OCI-LY1 (cell line): Measurements from ENCODE around the gene P4HA2.

Experiments
- H2AFZ ChIP-seq: fragments of 200-600 bp; sonication (generic), shearing (Covaris generic); 2 replicates; pipeline ENCODE4 v1.6.0; 2014; ENCODE audit warnings: antibody characterized with exemption, mild to moderate bottlenecking, low read length
- H3F3A ChIP-seq: fragments of 200-600 bp; sonication (generic), shearing (Covaris generic); 2 replicates; pipeline ENCODE4 v1.6.0; 2014; ENCODE audit warnings: mild to moderate bottlenecking, antibody characterized with exemption, low read length, moderate library complexity; ENCODE audit not compliant: insufficient read depth
- H3K27ac ChIP-seq: fragments of 200-600 bp; sonication (generic); 2 replicates; pipeline ENCODE4 v1.5.1; 2014; ENCODE audit warnings: low read length, mixed run types, mild to moderate bottlenecking, low read depth; ENCODE audit not compliant: poor library complexity, severe bottlenecking
- H3K27me3 ChIP-seq: fragments of 200-600 bp; sonication (generic); 2 replicates; pipeline ENCODE4 v1.6.0; 2014; ENCODE audit warnings: antibody characterized with exemption, mild to moderate bottlenecking, low read length, moderate library complexity; ENCODE audit not compliant: insufficient read depth
- H3K36me3 ChIP-seq: fragments of 200-600 bp; sonication (generic); 2 replicates; pipeline ENCODE4 v1.6.1; 2014; ENCODE audit warnings: mild to moderate bottlenecking, antibody characterized with exemption, low read length, moderate library complexity, mixed read lengths; ENCODE audit not compliant: insufficient read depth
- H3K4me1 ChIP-seq: fragments of 200-600 bp; sonication (generic); 2 replicates; pipeline ENCODE4 v1.5.1; 2014; ENCODE audit warnings: mild to moderate bottlenecking, low read length, moderate library complexity; ENCODE audit not compliant: insufficient read depth, severe bottlenecking
- H3K4me2 ChIP-seq: fragments of 200-600 bp; sonication (generic), shearing (Covaris generic); 2 replicates; pipeline ENCODE4 v1.6.1; 2014; ENCODE audit warnings: low read length
- H3K4me3 ChIP-seq: fragments of 200-600 bp; sonication (generic); 2 replicates; pipeline ENCODE4 v1.5.1; 2014; ENCODE audit warnings: low read length, low read depth, mild to moderate bottlenecking, mixed read lengths; ENCODE audit not compliant: poor library complexity, severe bottlenecking
- H3K79me2 ChIP-seq: fragments of 200-600 bp; shearing (Covaris generic); 2 replicates; pipeline ENCODE4 v1.6.1; 2016; ENCODE audit warnings: mixed run types, low read length, mixed read lengths; ENCODE audit not compliant: insufficient read depth
- H3K9ac ChIP-seq: fragments of 200-600 bp; sonication (generic), shearing (Covaris generic); 2 replicates; pipeline ENCODE4 v1.6.1; 2014; ENCODE audit warnings: mild to moderate bottlenecking, low read length, mixed read lengths
- H3K9me2 ChIP-seq: fragments of 200-600 bp; sonication (generic), shearing (Covaris generic); 2 replicates; pipeline ENCODE4 v1.6.1; 2014; ENCODE audit warnings: low read depth, mild to moderate bottlenecking, low read length, mixed read lengths
- H3K9me3 ChIP-seq: fragments of 200-600 bp; shearing (Covaris generic); 2 replicates; pipeline ENCODE4 v1.6.1; 2014; ENCODE audit warnings: low read length, mixed read lengths
- H4K20me1 ChIP-seq: fragments of 200-600 bp; sonication (generic), shearing (Covaris generic); 2 replicates; pipeline ENCODE4 v1.6.0; 2016; ENCODE audit warnings: mild to moderate bottlenecking, low read length; ENCODE audit not compliant: insufficient read depth
- EZH2 ChIP-seq: fragments of 200-600 bp; sonication (generic), shearing (Covaris generic); IDR thresholded peaks from 2 replicates; pipeline ENCODE4 v1.8.0; 2017; ENCODE audit warnings: borderline replicate concordance, mixed run types, mild to moderate bottlenecking, antibody characterized with exemption, low read length, moderate library complexity, mixed read lengths
- TF ChIP-seq, protein P1 (sequence below): fragments of 200-600 bp; sonication (generic), shearing (Covaris generic); IDR thresholded peaks from 2 replicates; pipeline ENCODE4 v1.5.1; 2017; ENCODE audit warnings: mild to moderate bottlenecking, antibody characterized with exemption, low read length, moderate library complexity, mixed read lengths

Gene P4HA2

DNA sequence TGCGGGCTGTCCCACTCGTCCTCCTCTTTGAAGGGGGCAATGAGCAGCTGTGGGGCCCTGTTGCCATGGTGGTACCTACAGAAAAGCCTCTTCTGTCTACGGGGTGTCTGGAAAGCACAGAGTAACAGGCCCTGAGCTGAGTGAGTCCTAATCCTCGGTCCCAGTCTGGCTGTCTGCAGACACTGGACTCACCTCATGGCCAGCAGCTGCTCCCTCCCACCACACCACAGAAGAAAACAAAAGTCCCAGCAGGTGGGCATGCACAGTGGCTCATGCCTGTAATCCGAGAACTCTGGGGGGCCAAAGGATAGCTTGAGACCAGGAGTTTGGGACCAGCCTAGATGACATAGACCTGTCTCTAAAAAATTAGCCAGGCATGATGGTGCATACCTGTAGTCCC is 19.9 kb downstream of the P4HA2 start:
- no peak overlapping the region for H2AFZ ChIP-seq
- no peaks in the 10 kb centered on the region for H3K9me3 ChIP-seq
- no peak overlapping the region for H3K4me2 ChIP-seq
- H3K79me2 ChIP-seq = no peaks in the 10 kb centered on the region
- no peaks in the 10 kb centered on the region for H3K9me2 ChIP-seq
- no peak overlapping the region for H3K4me3 ChIP-seq
- no peaks in the 10 kb centered on the region for H3F3A ChIP-seq
- H3K27ac ChIP-seq = peak overlapping the region; percentile 2
- no peaks in the 10 kb centered on the region for H3K36me3 ChIP-seq
- H3K9ac ChIP-seq = no peak overlapping the region
- TF ChIP-seq, protein P1, sequence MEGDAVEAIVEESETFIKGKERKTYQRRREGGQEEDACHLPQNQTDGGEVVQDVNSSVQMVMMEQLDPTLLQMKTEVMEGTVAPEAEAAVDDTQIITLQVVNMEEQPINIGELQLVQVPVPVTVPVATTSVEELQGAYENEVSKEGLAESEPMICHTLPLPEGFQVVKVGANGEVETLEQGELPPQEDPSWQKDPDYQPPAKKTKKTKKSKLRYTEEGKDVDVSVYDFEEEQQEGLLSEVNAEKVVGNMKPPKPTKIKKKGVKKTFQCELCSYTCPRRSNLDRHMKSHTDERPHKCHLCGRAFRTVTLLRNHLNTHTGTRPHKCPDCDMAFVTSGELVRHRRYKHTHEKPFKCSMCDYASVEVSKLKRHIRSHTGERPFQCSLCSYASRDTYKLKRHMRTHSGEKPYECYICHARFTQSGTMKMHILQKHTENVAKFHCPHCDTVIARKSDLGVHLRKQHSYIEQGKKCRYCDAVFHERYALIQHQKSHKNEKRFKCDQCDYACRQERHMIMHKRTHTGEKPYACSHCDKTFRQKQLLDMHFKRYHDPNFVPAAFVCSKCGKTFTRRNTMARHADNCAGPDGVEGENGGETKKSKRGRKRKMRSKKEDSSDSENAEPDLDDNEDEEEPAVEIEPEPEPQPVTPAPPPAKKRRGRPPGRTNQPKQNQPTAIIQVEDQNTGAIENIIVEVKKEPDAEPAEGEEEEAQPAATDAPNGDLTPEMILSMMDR = no peak
- TF ChIP-seq EZH2 = no peak
- H3K4me1 ChIP-seq = peaks cover 41% of the 10 kb centered on the region
- no peaks in the 10 kb centered on the region for H3K27me3 ChIP-seq
- no peaks in the 10 kb centered on the region for H4K20me1 ChIP-seq

- no peaks in the 10 kb centered on the region for H3K36me3 ChIP-seq
- no peak overlapping the region for H3K4me2 ChIP-seq
Observed at GRCh38 chr5:132206782-132207181, 20.9 kb downstream of the P4HA2 start.

GRCh38 chr5:132205385-132206125 is 22.1 kb downstream of the P4HA2 start:
- peak overlapping the region; percentile 79 for H3K27ac ChIP-seq
- peaks cover 53% of the 10 kb centered on the region for H3K4me1 ChIP-seq
- H3K4me2 ChIP-seq = no peak overlapping the region; the same call in 1 of the 2 replicates
- no peaks in the 10 kb centered on the region for H4K20me1 ChIP-seq
- no peaks in the 10 kb centered on the region for H3F3A ChIP-seq
- no peak overlapping the region for H3K9ac ChIP-seq
- H3K79me2 ChIP-seq = no peaks in the 10 kb centered on the region
- no peak overlapping the region for H2AFZ ChIP-seq
- H3K4me3 ChIP-seq = no peak overlapping the region
- no peaks in the 10 kb centered on the region for H3K36me3 ChIP-seq
- no peaks in the 10 kb centered on the region for H3K9me3 ChIP-seq
- no peak for TF ChIP-seq EZH2
- TF ChIP-seq, protein P1 = no peak
- H3K9me2 ChIP-seq = no peaks in the 10 kb centered on the region
- no peaks in the 10 kb centered on the region for H3K27me3 ChIP-seq

More at GRCh38 chr5:132206782-132207181, 20.9 kb downstream of the P4HA2 start:
- no peak overlapping the region for H2AFZ ChIP-seq
- H3K9me2 ChIP-seq = no peaks in the 10 kb centered on the region
- H4K20me1 ChIP-seq = no peaks in the 10 kb centered on the region
- no peaks in the 10 kb centered on the region for H3K27me3 ChIP-seq
- H3F3A ChIP-seq = no peaks in the 10 kb centered on the region
- no peaks in the 10 kb centered on the region for H3K79me2 ChIP-seq
- no peak overlapping the region for H3K4me3 ChIP-seq
- H3K4me1 ChIP-seq = peaks cover 51% of the 10 kb centered on the region
- TF ChIP-seq, protein P1 = no peak
- TF ChIP-seq EZH2 = no peak
- H3K9ac ChIP-seq = no peak overlapping the region; the same call in 1 of the 2 replicates
- peak overlapping the region; percentile 79 for H3K27ac ChIP-seq
- no peaks in the 10 kb centered on the region for H3K9me3 ChIP-seq
